Transverse colon (tissue), 4 donors: ENCODE measurements around the gene LSM7. TPM values are rescaled to one million over a fixed set of nuclear protein-coding genes. Genes with fewer than 3 reads are reported as not detected.

Experiments used
- DNase-seq: peaks from one replicate; pipeline ENCODE4 v3.0.0-alpha.2; 2019
- H3K27ac ChIP-seq, 4 donors: fragments of 200-600 bp; sonication (generic); 2 replicates each; pipeline ENCODE4 v1.5.1; 2016 to 2018; ENCODE audit warnings: inconsistent platforms in 4 of 4
- H3K27me3 ChIP-seq: fragments of 200-600 bp; sonication (generic); 2 replicates; pipeline ENCODE4 v1.5.1; 2017; ENCODE audit warnings: inconsistent platforms
- H3K36me3 ChIP-seq, 4 donors: fragments of 200-600 bp; sonication (generic); 2 replicates each; pipeline ENCODE4 v1.5.1; 2017 to 2019; ENCODE audit warnings: inconsistent platforms in 4 of 4
- H3K4me1 ChIP-seq, 4 donors: fragments of 200-600 bp; sonication (generic); 2 replicates each; pipeline ENCODE4 v1.5.1; 2017 to 2020; ENCODE audit warnings: inconsistent platforms in 4 of 4
- H3K4me3 ChIP-seq, 4 donors: fragments of 200-600 bp; sonication (generic); 1 replicate in 1 of 4; 2 replicates in 3 of 4; pipeline versions ENCODE4 v1.5.1 to v1.6.1; 2017 to 2019; ENCODE audit warnings: inconsistent platforms in 4 of 4
- H3K9me3 ChIP-seq, 2 donors: fragments of 200-600 bp; sonication (generic); 2 replicates each; pipeline ENCODE4 v1.5.1; 2017 to 2019; ENCODE audit warnings: inconsistent platforms in 2 of 2
- EP300 ChIP-seq: sonication (generic); formaldehyde crosslinking; IDR thresholded peaks from one replicate; pipeline ENCODE4 v1.6.1; 2017; ENCODE audit warnings: antibody characterized with exemption, low read depth
- POLR2A ChIP-seq: fragments of 450-650 bp; IDR thresholded peaks from one replicate; pipeline ENCODE4 v1.6.1; 2016; ENCODE audit warnings: antibody characterized with exemption, mild to moderate bottlenecking, moderate library complexity
- POLR2AphosphoS5 ChIP-seq, 3 donors: sonication (generic); formaldehyde crosslinking; IDR thresholded peaks; one replicate each; pipeline ENCODE4 v1.6.1; 2016; ENCODE audit warnings: antibody characterized with exemption in 3 of 3
- WGBS, 2 donors: methylation state at CpG; one replicate each; pipeline ENCODE4 v1.1.5; 2018; ENCODE audit warnings: low coverage in 1 of 2; 5-methylcytosine and 5-hydroxymethylcytosine counted together
- in situ Hi-C, 4 donors: fragments of 200-750 bp; cut with MboI; loops; one replicate each; pipeline versions ENCODE4 v1.15.0 to v1.15.1; 2017; ENCODE audit warnings: low sequenced_read_pairs in 3 of 4, low pct_ligation_motif_present in 1 of 4, low pct_unique_long_range_greater_than_20kb in 1 of 4
- intact Hi-C: fragments of 100-400 bp; cut with DNase I; formaldehyde crosslinking; loops from one replicate; pipeline ENCODE4 v1.15.1; 2023; ENCODE audit warnings: low total_unique reads
- total RNA-seq, 4 donors: library from RNA; depleted of rRNA; stranded (reverse); fragments of >200 nt; gene quantifications; one replicate each; pipeline ENCODE4 v1.1.0, GENCODE V29; 2016
- TF ChIP-seq, protein P1 (sequence below), 5 experiments: fragments of 200-600 bp in 3 of 5; fragments of 450-650 bp in 2 of 5; sonication (generic) in 3 of 5; IDR thresholded peaks; 1 replicate in 2 of 5; 2 replicates in 3 of 5; pipeline ENCODE4 v1.5.1; 2016 to 2017; ENCODE audit warnings: antibody characterized with exemption in 5 of 5, inconsistent platforms in 3 of 5, mild to moderate bottlenecking in 2 of 5, moderate library complexity in 1 of 5

Gene LSM7
- total RNA-seq, 4 donors from 2014 or later = 62.9 to 151 (median 132) TPM

DNA sequence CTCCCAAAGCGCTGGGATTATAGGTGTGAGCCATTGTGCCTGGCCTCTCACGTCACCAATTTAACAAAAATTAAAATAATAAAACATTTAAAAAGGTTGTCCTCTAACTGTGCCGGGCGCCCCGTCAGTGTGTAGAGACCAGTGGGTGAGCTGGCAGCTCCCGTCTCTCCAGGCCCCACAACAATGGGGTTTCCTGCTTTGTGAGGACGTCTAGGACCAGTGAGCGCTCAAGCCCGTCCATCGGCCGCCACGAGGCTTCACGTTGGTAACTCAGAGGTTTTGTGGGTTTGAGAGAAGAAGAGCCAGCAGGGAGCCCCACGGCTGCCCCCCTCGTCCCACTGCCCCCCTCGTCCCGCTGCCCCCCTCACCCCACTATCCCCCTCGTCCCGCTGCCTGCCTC lies 4.7 kb downstream of the LSM7 start:
- in situ Hi-C loops = loop anchor here in 1 of 4 donors (25.0 kb wide), 1 partner anchor 289 kb away; no protein-coding TSS in a partner anchor
- intact Hi-C loops = loop anchor here (10.0 kb wide), 1 partner anchor 169 kb away; the partner anchor contains the start of gene AP3D1
- Histone ChIP-seq H3K9me3 (no peaks in the 10 kb centered on the region), H3K36me3 (peaks cover 0 to 3% (median 0%) of the 10 kb centered on the region in 4 donors), H3K4me1 (peaks cover 10 to 15% (median 13%) of the 10 kb centered on the region in 4 donors), H3K27ac (no peak overlapping the region), H3K4me3 (no peak overlapping the region), H3K27me3 (no peaks in the 10 kb centered on the region)
- no peak for DNase-seq
- TF ChIP-seq POLR2AphosphoS5 (IDR thresholded peaks at IDR 0.05) (no peak), EP300 (no peak), POLR2A (no peak)
- TF ChIP-seq, protein P1, sequence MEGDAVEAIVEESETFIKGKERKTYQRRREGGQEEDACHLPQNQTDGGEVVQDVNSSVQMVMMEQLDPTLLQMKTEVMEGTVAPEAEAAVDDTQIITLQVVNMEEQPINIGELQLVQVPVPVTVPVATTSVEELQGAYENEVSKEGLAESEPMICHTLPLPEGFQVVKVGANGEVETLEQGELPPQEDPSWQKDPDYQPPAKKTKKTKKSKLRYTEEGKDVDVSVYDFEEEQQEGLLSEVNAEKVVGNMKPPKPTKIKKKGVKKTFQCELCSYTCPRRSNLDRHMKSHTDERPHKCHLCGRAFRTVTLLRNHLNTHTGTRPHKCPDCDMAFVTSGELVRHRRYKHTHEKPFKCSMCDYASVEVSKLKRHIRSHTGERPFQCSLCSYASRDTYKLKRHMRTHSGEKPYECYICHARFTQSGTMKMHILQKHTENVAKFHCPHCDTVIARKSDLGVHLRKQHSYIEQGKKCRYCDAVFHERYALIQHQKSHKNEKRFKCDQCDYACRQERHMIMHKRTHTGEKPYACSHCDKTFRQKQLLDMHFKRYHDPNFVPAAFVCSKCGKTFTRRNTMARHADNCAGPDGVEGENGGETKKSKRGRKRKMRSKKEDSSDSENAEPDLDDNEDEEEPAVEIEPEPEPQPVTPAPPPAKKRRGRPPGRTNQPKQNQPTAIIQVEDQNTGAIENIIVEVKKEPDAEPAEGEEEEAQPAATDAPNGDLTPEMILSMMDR (IDR thresholded peaks at IDR 0.05) = no peak
- WGBS, 2 donors = 90 to 93% methylated on average over 6 to 17 of the region's 19 CpGs

DNA sequence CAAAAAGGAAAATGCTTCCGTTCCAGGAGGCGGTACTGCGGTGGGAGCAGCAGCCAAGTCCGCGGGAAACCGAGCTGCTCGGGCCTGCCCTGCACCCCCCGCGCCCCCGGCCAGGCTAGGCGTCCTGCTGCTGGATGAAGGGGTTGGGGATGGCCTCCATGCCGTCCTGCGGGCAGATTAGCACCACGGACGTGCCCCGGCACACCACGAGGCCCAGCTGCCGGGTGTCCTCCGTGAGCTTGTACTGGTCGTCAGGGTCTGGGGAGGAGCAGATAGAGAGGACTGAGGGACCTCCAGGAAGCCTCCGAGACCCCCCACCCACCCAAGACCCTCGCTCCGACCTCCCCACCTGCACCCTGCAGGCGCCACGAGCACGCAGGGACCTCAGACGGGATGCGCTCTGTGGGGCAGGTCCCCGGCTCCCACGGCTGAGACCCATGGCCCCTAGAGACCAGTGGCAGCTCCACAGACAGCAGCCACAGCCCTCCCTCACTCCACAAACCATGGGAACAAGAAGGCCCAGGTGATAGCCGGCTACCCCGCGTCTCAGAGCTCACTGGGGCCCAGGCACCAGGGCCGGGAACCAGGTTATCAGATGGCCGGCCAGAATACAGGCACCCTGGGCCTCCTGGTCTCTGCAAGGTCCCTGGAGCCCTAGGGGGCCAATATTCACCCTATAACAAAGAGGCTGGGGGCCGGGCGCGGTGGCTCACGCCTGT lies 6.7 kb downstream of the LSM7 start:
- 80 to 94% methylated on average over 1 to 39 of the region's 39 CpGs for WGBS, 2 donors
- H3K4me3 ChIP-seq = no peak overlapping the region
- H3K9me3 ChIP-seq = no peaks in the 10 kb centered on the region
- H3K27me3 ChIP-seq = no peaks in the 10 kb centered on the region
- peaks cover under 1 to 5% (median 3%) of the 10 kb centered on the region in 4 donors for H3K4me1 ChIP-seq
- intact Hi-C loops = loop anchor here (10.0 kb wide), 1 partner anchor 167 kb away; the partner anchor contains the start of gene AP3D1
- DNase-seq = no peak
- no peak overlapping the region for H3K27ac ChIP-seq
- TF ChIP-seq POLR2A (no peak), EP300 (no peak), POLR2AphosphoS5 (IDR thresholded peaks at IDR 0.05) (no peak)
- TF ChIP-seq, protein P1 (IDR thresholded peaks at IDR 0.05) = no peak
- in situ Hi-C loops = loop anchor here in 1 of 4 donors (25.0 kb wide), 1 partner anchor 291 kb away; no protein-coding TSS in a partner anchor
- peaks cover 0 to 3% (median 0%) of the 10 kb centered on the region in 4 donors for H3K36me3 ChIP-seq

DNA sequence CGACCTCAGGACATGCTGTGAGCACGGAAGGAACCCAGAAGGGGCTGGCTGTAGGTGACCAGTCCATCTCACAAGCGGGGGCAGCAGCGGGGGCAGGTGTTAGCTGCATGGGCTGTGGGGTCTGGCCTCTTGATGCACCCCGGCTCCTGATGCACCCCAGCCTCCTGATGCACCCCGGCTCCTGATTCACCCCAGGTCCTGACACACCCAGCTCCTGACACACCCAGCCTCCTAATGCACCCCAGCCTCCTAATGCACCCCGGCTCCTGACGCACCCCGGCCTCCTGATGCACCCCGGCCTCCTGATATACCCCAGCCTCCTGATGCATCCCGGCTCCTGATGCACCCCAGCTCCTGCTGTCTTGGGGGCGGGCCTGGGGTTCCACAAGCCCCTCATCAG lies 7.4 kb downstream of the LSM7 start:
- no peak for DNase-seq
- in situ Hi-C loops (loop anchor here in 1 of 4 donors (25.0 kb wide), 1 partner anchor 291 kb away; no protein-coding TSS in a partner anchor), intact Hi-C loops (loop anchor here (10.0 kb wide), 1 partner anchor 166 kb away; the partner anchor contains the start of gene AP3D1)
- no peaks in the 10 kb centered on the region for H3K27me3 ChIP-seq
- H3K4me3 ChIP-seq = no peak overlapping the region
- WGBS, 2 donors = 95% methylated on average over 12 of the region's 12 CpGs; no CpG with 5 or more reads in 1 of the 2 donors
- H3K9me3 ChIP-seq = no peaks in the 10 kb centered on the region
- H3K27ac ChIP-seq = no peak overlapping the region
- H3K4me1 ChIP-seq = peaks cover 0 to 2% (median 0%) of the 10 kb centered on the region in 4 donors
- TF ChIP-seq EP300 (no peak), POLR2AphosphoS5 (IDR thresholded peaks at IDR 0.05) (no peak), POLR2A (no peak)
- TF ChIP-seq, protein P1 (IDR thresholded peaks at IDR 0.05) = no peak
- H3K36me3 ChIP-seq = peaks cover 0 to 3% (median 0%) of the 10 kb centered on the region in 4 donors

DNA sequence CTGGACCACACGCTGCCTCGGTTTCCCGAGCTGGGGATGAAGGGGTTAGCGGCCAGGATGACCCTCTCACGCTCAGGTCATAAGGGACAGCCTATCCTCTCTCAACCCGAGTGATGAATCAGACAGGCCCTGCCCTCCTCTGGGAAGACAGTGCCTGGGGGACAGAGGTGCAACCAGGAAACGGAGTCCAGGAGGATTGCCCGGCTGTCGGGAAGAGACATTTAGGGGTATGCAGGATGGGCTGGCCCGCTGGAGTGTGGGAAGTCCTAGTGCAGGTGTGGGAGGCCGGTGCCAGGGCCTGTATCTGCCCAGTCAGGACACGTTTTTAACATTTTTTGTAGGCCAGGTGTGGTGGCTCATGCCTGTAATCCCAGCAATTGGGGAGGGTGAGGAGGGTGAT lies 8.3 kb downstream of the LSM7 start:
- Histone ChIP-seq H3K27me3 (no peaks in the 10 kb centered on the region), H3K4me1 (peaks cover 0 to 3% (median 0%) of the 10 kb centered on the region in 4 donors), H3K27ac (no peak overlapping the region), H3K9me3 (peaks cover 1 to 3% of the 10 kb centered on the region in 2 donors), H3K36me3 (peaks cover 0 to 3% (median 0%) of the 10 kb centered on the region in 4 donors), H3K4me3 (no peak overlapping the region)
- intact Hi-C loops = loop anchor here (10.0 kb wide), 1 partner anchor 165 kb away; the partner anchor contains the start of gene AP3D1
- 76% methylated on average over 12 of the region's 12 CpGs; no CpG with 5 or more reads in 1 of the 2 donors for WGBS, 2 donors
- in situ Hi-C loops = loop anchor here in 1 of 4 donors (25.0 kb wide), 1 partner anchor 292 kb away; no protein-coding TSS in a partner anchor
- no peak for DNase-seq
- TF ChIP-seq EP300 (no peak), POLR2A (no peak), POLR2AphosphoS5 (IDR thresholded peaks at IDR 0.05) (no peak)
- TF ChIP-seq, protein P1 (IDR thresholded peaks at IDR 0.05) = no peak
